T-helper 1 cell (primary cell): Measurements from ENCODE around the gene AKR1C2.
A peak's percentile ranks its signal among the peaks of the same experiment; 100 is the strongest.
"Not testable (repeated sequence)": the region's sequence is repeated elsewhere in the genome, so short reads cannot be mapped to it uniquely, and the experiment has no call there.

Source experiments
- DNase-seq, 5 donors: peaks; one replicate each; pipeline ENCODE4 v3.0.0-alpha.2; 2012 to 2020

AKR1C2 gene

GRCh38 chr10:5023177-5023805 lies 19.6 kb upstream of the AKR1C2 start:
- DNase-seq = no peak

GRCh38 chr10:5021624-5022290 lies 18.1 kb upstream of the AKR1C2 start:
- not testable (repeated sequence) for DNase-seq

GRCh38 chr10:5019770-5020612 lies 16.3 kb upstream of the AKR1C2 start:
- DNase-seq = not testable (repeated sequence)

GRCh38 chr10:5018671-5019277 lies 15.1 kb upstream of the AKR1C2 start:
- DNase-seq = not testable (repeated sequence)

- DNase-seq = no peak
Measured at GRCh38 chr10:5018134-5018533, 14.5 kb upstream of the AKR1C2 start.

GRCh38 chr10:5014936-5015335 lies 11.3 kb upstream of the AKR1C2 start:
- peak in 1 of 5 donors; percentile 10 for DNase-seq

- DNase-seq = not testable (repeated sequence)
Measured at GRCh38 chr10:5014200-5014910, 10.7 kb upstream of the AKR1C2 start.

- no peak for DNase-seq
Measured at GRCh38 chr10:5013385-5013784, 9.7 kb upstream of the AKR1C2 start.

GRCh38 chr10:5012595-5012994 lies 8.9 kb upstream of the AKR1C2 start:
- no peak for DNase-seq

GRCh38 chr10:5011392-5011791 lies 7.7 kb upstream of the AKR1C2 start:
- not testable (repeated sequence) for DNase-seq

- not testable (repeated sequence) for DNase-seq
Measured at GRCh38 chr10:5010043-5010442, 6.4 kb upstream of the AKR1C2 start.

- DNase-seq = not testable (repeated sequence)
Measured at GRCh38 chr10:5008857-5009548, 5.3 kb upstream of the AKR1C2 start.

GRCh38 chr10:5004501-5004900 lies 844 bp upstream of the AKR1C2 start:
- not testable (repeated sequence) for DNase-seq

- not testable (repeated sequence) for DNase-seq
Measured at GRCh38 chr10:5004030-5004385, 351 bp upstream of the AKR1C2 start.

- DNase-seq = no peak
Measured at GRCh38 chr10:5002013-5002727, 1.5 kb downstream of the AKR1C2 start.

- no peak for DNase-seq
Measured at GRCh38 chr10:4998671-4999070, 5.0 kb downstream of the AKR1C2 start.

GRCh38 chr10:4994260-4994659 lies 9.4 kb downstream of the AKR1C2 start:
- DNase-seq = not testable (repeated sequence)

GRCh38 chr10:4992564-4992963 lies 11.1 kb downstream of the AKR1C2 start:
- DNase-seq = not testable (repeated sequence)

GRCh38 chr10:4991463-4991862 lies 12.2 kb downstream of the AKR1C2 start:
- DNase-seq = not testable (repeated sequence)

- no peak for DNase-seq
Measured at GRCh38 chr10:4990217-4990616, 13.4 kb downstream of the AKR1C2 start.

GRCh38 chr10:4988000-4988641 lies 15.5 kb downstream of the AKR1C2 start:
- not testable (repeated sequence) for DNase-seq
